SK-N-SH treated with all-trans-retinoic acid at 6 μM for 48 hours (cell line): ENCODE data around the gene COX7A2L.
"Not testable (repeated sequence)": the region's sequence is repeated elsewhere in the genome, so short reads cannot be mapped to it uniquely, and the experiment has no call there.

ENCODE experiments used
- BACH2 ChIP-seq: fragments of 250-450 bp; sonication (Bioruptor Pico); IDR thresholded peaks from 2 replicates; pipeline ENCODE4 v1.9.0; 2021; ENCODE audit warnings: mild to moderate bottlenecking, borderline replicate concordance
- CREB5 ChIP-seq: fragments of 250-450 bp; sonication (Bioruptor Pico); IDR thresholded peaks from 2 replicates; pipeline ENCODE4 v1.5.1; 2020; ENCODE audit warnings: low read depth, mild to moderate bottlenecking, moderate library complexity
- CSDC2 ChIP-seq: fragments of 250-450 bp; sonication (Bioruptor Pico); IDR thresholded peaks from 2 replicates; pipeline ENCODE4 v1.5.0; 2020; ENCODE audit warnings: mild to moderate bottlenecking, moderate library complexity
- CSRNP3 ChIP-seq: fragments of 250-450 bp; sonication (Bioruptor Pico); IDR thresholded peaks from 2 replicates; pipeline ENCODE4 v1.5.1; 2021; ENCODE audit warnings: mild to moderate bottlenecking, moderate library complexity
- ESRRG ChIP-seq: fragments of 250-450 bp; sonication (Bioruptor Pico); IDR thresholded peaks from 2 replicates; pipeline ENCODE4 v1.6.1; 2021; ENCODE audit warnings: mild to moderate bottlenecking
- GLIS3 ChIP-seq: fragments of 250-450 bp; sonication (Bioruptor Pico); IDR thresholded peaks from 2 replicates; pipeline ENCODE4 v1.5.0; 2020; ENCODE audit warnings: mild to moderate bottlenecking, moderate library complexity
- ISL1 ChIP-seq: fragments of 250-450 bp; sonication (Bioruptor Pico); IDR thresholded peaks from 2 replicates; pipeline ENCODE4 v2.1.2; 2022; ENCODE audit warnings: mild to moderate bottlenecking, moderate library complexity
- RARB ChIP-seq: fragments of 250-450 bp; sonication (Bioruptor Pico); IDR thresholded peaks from 2 replicates; pipeline ENCODE4 v1.8.0; 2021; ENCODE audit warnings: mild to moderate bottlenecking, moderate library complexity
- TCF4 ChIP-seq: fragments of 250-450 bp; sonication (Bioruptor Pico); IDR thresholded peaks from 2 replicates; pipeline ENCODE4 v1.8.0; 2021; ENCODE audit warnings: mild to moderate bottlenecking, moderate library complexity, borderline replicate concordance
- TOX ChIP-seq: fragments of 250-450 bp; sonication (Bioruptor Pico); IDR thresholded peaks from 2 replicates; pipeline ENCODE4 v1.8.0; 2021; ENCODE audit warnings: mild to moderate bottlenecking, moderate library complexity, borderline replicate concordance
- ZFP3 ChIP-seq: fragments of 250-450 bp; sonication (Bioruptor Pico); IDR thresholded peaks from 2 replicates; pipeline ENCODE4 v1.5.0; 2020; ENCODE audit warnings: mild to moderate bottlenecking, moderate library complexity
- ZFP30 ChIP-seq: fragments of 450-650 bp; formaldehyde crosslinking; IDR thresholded peaks from 2 replicates; pipeline ENCODE4 v1.5.0; 2022; ENCODE audit warnings: mild to moderate bottlenecking, moderate library complexity
- ZNF8 ChIP-seq: fragments of 450-650 bp; formaldehyde crosslinking; IDR thresholded peaks from 2 replicates; pipeline ENCODE4 v1.5.0; 2020; ENCODE audit warnings: mild to moderate bottlenecking, moderate library complexity

GRCh38 chr2:42347518-42347917 is 13.5 kb downstream of the COX7A2L start:
- not testable (repeated sequence) for TF ChIP-seq ZNF8 (CRISPR knock-in tag); TOX; TCF4 (CRISPR knock-in tag); ZFP30; CREB5; ZFP3; ISL1 (CRISPR knock-in tag); CSDC2 (CRISPR knock-in tag); CSRNP3 (CRISPR knock-in tag); BACH2 (CRISPR knock-in tag); RARB (CRISPR knock-in tag); GLIS3 (CRISPR knock-in tag); ESRRG
